GM13977 (cell line): ENCODE results near the gene PHC2.
"Not testable (repeated sequence)": the region's sequence is repeated elsewhere in the genome, so short reads cannot be mapped to it uniquely, and the experiment has no call there.

Experiments
- DNase-seq: peaks from one replicate; pipeline ENCODE4 v3.0.0; 2012; ENCODE audit warnings: low spot score
- CTCF ChIP-seq: IDR thresholded peaks from 2 replicates; pipeline ENCODE4 v1.5.1; 2012; ENCODE audit warnings: mild to moderate bottlenecking, control low read depth; ENCODE audit not compliant: insufficient read depth; ENCODE audit errors: extremely low read depth, missing control alignments
- in situ Hi-C: fragments of 300-500 bp; cut with MboI; formaldehyde crosslinking; loops from one replicate; pipeline ENCODE4 v1.12.0; 2022; ENCODE audit warnings: low sequenced_read_pairs, low pct_unique_long_range_greater_than_20kb, mixed read lengths, inconsistent platforms; ENCODE audit not compliant: unreplicated experiment

Gene PHC2

GRCh38 chr1:33295023-33295422 lies 135.9 kb downstream of the PHC2 start:
- TF ChIP-seq CTCF, result no peak
- in situ Hi-C loops, result loop anchor here (10.0 kb wide), 1 partner anchor 180 kb away; the partner anchor contains the start of gene ZSCAN20
- DNase-seq, result no peak

- TF ChIP-seq CTCF, result no peak
- DNase-seq, result no peak
- in situ Hi-C loops, result loop anchor here (10.0 kb wide), 1 partner anchor 180 kb away; the partner anchor contains the start of gene ZSCAN20
Observed at GRCh38 chr1:33294071-33295010, 136.6 kb downstream of the PHC2 start.

GRCh38 chr1:33292726-33293340 lies 138.1 kb downstream of the PHC2 start:
- DNase-seq, result no peak
- in situ Hi-C loops, result loop anchor here (10.0 kb wide), 1 partner anchor 182 kb away; the partner anchor contains the start of gene ZSCAN20
- no peak for TF ChIP-seq CTCF

- in situ Hi-C loops, result loop anchor here (10.0 kb wide), 1 partner anchor 184 kb away; the partner anchor contains the start of gene ZSCAN20
- DNase-seq, result not testable (repeated sequence)
Observed at GRCh38 chr1:33290615-33291014, 140.3 kb downstream of the PHC2 start.

GRCh38 chr1:33289858-33290154 lies 141.1 kb downstream of the PHC2 start:
- no peak for TF ChIP-seq CTCF
- DNase-seq, result no peak
- in situ Hi-C loops, result loop anchor here (10.0 kb wide), 1 partner anchor 185 kb away; the partner anchor contains the start of gene ZSCAN20

GRCh38 chr1:33288976-33289857 lies 141.7 kb downstream of the PHC2 start:
- DNase-seq, result no peak
- in situ Hi-C loops, result no loop called here
- no peak for TF ChIP-seq CTCF
